Measurements from ENCODE around the gene LCN2. TPM values are rescaled to one million over a fixed set of nuclear protein-coding genes. Genes with fewer than 3 reads are reported as not detected.

Gene LCN2
- total and polyA plus RNA-seq, 10 of the 15 experiments (the other 5 are each of a cell fraction or from before 2014, with no cell fraction given) = not detected

GRCh38 chr9:128202648-128203023 lies 53.4 kb downstream of the LCN2 start (continued):
- TF ChIP-seq MEF2A (IDR thresholded peaks at IDR 0.05; ENCODE audit: insufficient read depth, low read depth, low read length) = no peak

Other genes with a start within 250 kb of the LCN2 start
Only the 7 nearest of the 17 such genes appear.
- gene NAIF1, start 82.1 kb upstream of the LCN2 start, total RNA-seq (2014; rRNA removed) = 10.7 and 14.2 TPM in 2 replicates
- gene NAIF1, start 82.1 kb upstream of the LCN2 start, total RNA-seq (2014; rRNA removed; fragmentation: Illumina TruSeq; extraction: Trizol) = 6.3 and 6.4 TPM in 2 replicates
- gene NAIF1, start 82.1 kb upstream of the LCN2 start, total RNA-seq (2021) = 8.6 and 10.3 TPM in 2 replicates
- 6.1 and 9.4 TPM in 2 replicates for gene NAIF1, start 82.1 kb upstream of the LCN2 start, polyA plus RNA-seq (2011; rRNA removed)
- gene NAIF1, start 82.1 kb upstream of the LCN2 start, polyA plus RNA-seq (2014; fragmentation: Illumina TruSeq; extraction: Trizol) = 5.2 and 6.2 TPM in 2 replicates
- 1 to 10 TPM; 2.4 to 5.2 TPM for gene NAIF1, start 82.1 kb upstream of the LCN2 start, polyA plus RNA-seq (2014; fragmentation: Nextera tagmentation; extraction: Ambion mirVana)
- 8.5 and 9.3 TPM in 2 replicates for gene NAIF1, start 82.1 kb upstream of the LCN2 start, polyA plus RNA-seq (2014; rRNA removed)
- 1 to 10 TPM; 5.0 to 7.9 TPM for gene NAIF1, start 82.1 kb upstream of the LCN2 start, polyA plus RNA-seq (2016; fragmentation: Nextera tagmentation; extraction: Ambion mirVana)
- 17.1 and 17.5 TPM in 2 replicates for gene SLC25A25, start 81.2 kb upstream of the LCN2 start, total RNA-seq (2014; rRNA removed)
- 10.1 and 10.2 TPM in 2 replicates for gene SLC25A25, start 81.2 kb upstream of the LCN2 start, total RNA-seq (2014; rRNA removed; fragmentation: Illumina TruSeq; extraction: Trizol)
- 14.3 and 15.7 TPM in 2 replicates for gene SLC25A25, start 81.2 kb upstream of the LCN2 start, total RNA-seq (2021)
- 5.9 and 8.2 TPM in 2 replicates for gene SLC25A25, start 81.2 kb upstream of the LCN2 start, polyA plus RNA-seq (2011; rRNA removed)
- gene SLC25A25, start 81.2 kb upstream of the LCN2 start, polyA plus RNA-seq (2014; fragmentation: Illumina TruSeq; extraction: Trizol) = 3.2 and 6.6 TPM in 2 replicates
- gene SLC25A25, start 81.2 kb upstream of the LCN2 start, polyA plus RNA-seq (2014; fragmentation: Nextera tagmentation; extraction: Ambion mirVana) = under 1 TPM in 1 of 2 experiments, not detected in 1; 0.04 TPM
- gene SLC25A25, start 81.2 kb upstream of the LCN2 start, polyA plus RNA-seq (2014; rRNA removed) = 12.4 and 13.4 TPM in 2 replicates
- gene SLC25A25, start 81.2 kb upstream of the LCN2 start, polyA plus RNA-seq (2016; fragmentation: Nextera tagmentation; extraction: Ambion mirVana) = 10 to 100 TPM; 12.4 to 13.6 TPM
- 127 and 141 TPM in 2 replicates for gene PTGES2, start 21.7 kb upstream of the LCN2 start, total RNA-seq (2014; rRNA removed)
- 45.8 and 57.9 TPM in 2 replicates for gene PTGES2, start 21.7 kb upstream of the LCN2 start, total RNA-seq (2014; rRNA removed; fragmentation: Illumina TruSeq; extraction: Trizol)
- gene PTGES2, start 21.7 kb upstream of the LCN2 start, total RNA-seq (2021) = 99.5 and 106 TPM in 2 replicates
- gene PTGES2, start 21.7 kb upstream of the LCN2 start, polyA plus RNA-seq (2011; rRNA removed) = 54.8 and 98.8 TPM in 2 replicates
- 34.3 and 59.9 TPM in 2 replicates for gene PTGES2, start 21.7 kb upstream of the LCN2 start, polyA plus RNA-seq (2014; fragmentation: Illumina TruSeq; extraction: Trizol)
- 1 to 10 TPM; 2.1 to 7.0 TPM for gene PTGES2, start 21.7 kb upstream of the LCN2 start, polyA plus RNA-seq (2014; fragmentation: Nextera tagmentation; extraction: Ambion mirVana)
- 107 and 125 TPM in 2 replicates for gene PTGES2, start 21.7 kb upstream of the LCN2 start, polyA plus RNA-seq (2014; rRNA removed)
- gene PTGES2, start 21.7 kb upstream of the LCN2 start, polyA plus RNA-seq (2016; fragmentation: Nextera tagmentation; extraction: Ambion mirVana) = 100 to 1,000 TPM; 114 to 131 TPM
- 184 and 194 TPM in 2 replicates for gene BBLN, start 10.8 kb downstream of the LCN2 start, total RNA-seq (2014; rRNA removed)
- 24.1 and 32.2 TPM in 2 replicates for gene BBLN, start 10.8 kb downstream of the LCN2 start, total RNA-seq (2014; rRNA removed; fragmentation: Illumina TruSeq; extraction: Trizol)
- gene BBLN, start 10.8 kb downstream of the LCN2 start, total RNA-seq (2021) = 96.5 and 102 TPM in 2 replicates
- gene BBLN, start 10.8 kb downstream of the LCN2 start, polyA plus RNA-seq (2011; rRNA removed) = 13.2 and 36.5 TPM in 2 replicates
- gene BBLN, start 10.8 kb downstream of the LCN2 start, polyA plus RNA-seq (2014; fragmentation: Illumina TruSeq; extraction: Trizol) = 2.9 and 11.3 TPM in 2 replicates
- gene BBLN, start 10.8 kb downstream of the LCN2 start, polyA plus RNA-seq (2014; fragmentation: Nextera tagmentation; extraction: Ambion mirVana) = 10 to 100 TPM in 1 of 2 experiments, 1 to 10 TPM in 1; 3.8 to 13.5 TPM
- gene BBLN, start 10.8 kb downstream of the LCN2 start, polyA plus RNA-seq (2014; rRNA removed) = 155 and 163 TPM in 2 replicates
- gene BBLN, start 10.8 kb downstream of the LCN2 start, polyA plus RNA-seq (2016; fragmentation: Nextera tagmentation; extraction: Ambion mirVana) = 100 to 1,000 TPM in 1 of 2 experiments, 10 to 100 TPM in 1; 95.9 to 115 TPM
- 24.1 and 27.6 TPM in 2 replicates for gene CIZ1, start 42.1 kb downstream of the LCN2 start, total RNA-seq (2014; rRNA removed)
- 13.9 and 16.3 TPM in 2 replicates for gene CIZ1, start 42.1 kb downstream of the LCN2 start, total RNA-seq (2014; rRNA removed; fragmentation: Illumina TruSeq; extraction: Trizol)
- gene CIZ1, start 42.1 kb downstream of the LCN2 start, total RNA-seq (2021) = 90.3 and 91.6 TPM in 2 replicates
- 15.8 and 30.3 TPM in 2 replicates for gene CIZ1, start 42.1 kb downstream of the LCN2 start, polyA plus RNA-seq (2011; rRNA removed)
- 43.0 and 58.7 TPM in 2 replicates for gene CIZ1, start 42.1 kb downstream of the LCN2 start, polyA plus RNA-seq (2014; fragmentation: Illumina TruSeq; extraction: Trizol)
- 1 to 10 TPM; 1.8 to 5.0 TPM for gene CIZ1, start 42.1 kb downstream of the LCN2 start, polyA plus RNA-seq (2014; fragmentation: Nextera tagmentation; extraction: Ambion mirVana)
- 40.6 and 49.2 TPM in 2 replicates for gene CIZ1, start 42.1 kb downstream of the LCN2 start, polyA plus RNA-seq (2014; rRNA removed)
- 10 to 100 TPM; 57.9 to 62.3 TPM for gene CIZ1, start 42.1 kb downstream of the LCN2 start, polyA plus RNA-seq (2016; fragmentation: Nextera tagmentation; extraction: Ambion mirVana)
- 0.06 TPM in 1 of 2 replicates, not detected in the other for gene DNM1, start 53.9 kb downstream of the LCN2 start, total RNA-seq (2014; rRNA removed)
- gene DNM1, start 53.9 kb downstream of the LCN2 start, total RNA-seq (2014; rRNA removed; fragmentation: Illumina TruSeq; extraction: Trizol) = not detected in 2 replicates
- gene DNM1, start 53.9 kb downstream of the LCN2 start, total RNA-seq (2021) = 0.21 and 0.67 TPM in 2 replicates
- gene DNM1, start 53.9 kb downstream of the LCN2 start, polyA plus RNA-seq (2011; rRNA removed) = 0.06 and 0.19 TPM in 2 replicates
- gene DNM1, start 53.9 kb downstream of the LCN2 start, polyA plus RNA-seq (2014; fragmentation: Illumina TruSeq; extraction: Trizol) = 0.07 TPM in 1 of 2 replicates, not detected in the other
- not detected for gene DNM1, start 53.9 kb downstream of the LCN2 start, polyA plus RNA-seq (2014; fragmentation: Nextera tagmentation; extraction: Ambion mirVana)
- gene DNM1, start 53.9 kb downstream of the LCN2 start, polyA plus RNA-seq (2014; rRNA removed) = 0.18 and 0.29 TPM in 2 replicates
- under 1 TPM; 0.09 to 0.28 TPM for gene DNM1, start 53.9 kb downstream of the LCN2 start, polyA plus RNA-seq (2016; fragmentation: Nextera tagmentation; extraction: Ambion mirVana)
- gene GOLGA2, start 126.6 kb downstream of the LCN2 start, total RNA-seq (2014; rRNA removed) = 20.2 and 20.7 TPM in 2 replicates
- 18.3 and 19.2 TPM in 2 replicates for gene GOLGA2, start 126.6 kb downstream of the LCN2 start, total RNA-seq (2014; rRNA removed; fragmentation: Illumina TruSeq; extraction: Trizol)
- 27.2 and 32.6 TPM in 2 replicates for gene GOLGA2, start 126.6 kb downstream of the LCN2 start, total RNA-seq (2021)
- 17.9 and 25.2 TPM in 2 replicates for gene GOLGA2, start 126.6 kb downstream of the LCN2 start, polyA plus RNA-seq (2011; rRNA removed)
- gene GOLGA2, start 126.6 kb downstream of the LCN2 start, polyA plus RNA-seq (2014; fragmentation: Illumina TruSeq; extraction: Trizol) = 28.0 and 31.4 TPM in 2 replicates
- 1 to 10 TPM; 5.9 to 8.0 TPM for gene GOLGA2, start 126.6 kb downstream of the LCN2 start, polyA plus RNA-seq (2014; fragmentation: Nextera tagmentation; extraction: Ambion mirVana)
- gene GOLGA2, start 126.6 kb downstream of the LCN2 start, polyA plus RNA-seq (2014; rRNA removed) = 29.1 and 34.8 TPM in 2 replicates
- 10 to 100 TPM in 1 of 2 experiments, 1 to 10 TPM in 1; 9.3 to 11.5 TPM for gene GOLGA2, start 126.6 kb downstream of the LCN2 start, polyA plus RNA-seq (2016; fragmentation: Nextera tagmentation; extraction: Ambion mirVana)

All from GM12878 (cell line).